Measurements from ENCODE around the gene TESMIN. TPM values are rescaled to one million over a fixed set of nuclear protein-coding genes. Genes with fewer than 3 reads are reported as not detected.

The TESMIN gene
- total and polyA plus RNA-seq, 8 donors: 1.1 to 14.2 (median 12.6) TPM

- TF ChIP-seq, protein P1, sequence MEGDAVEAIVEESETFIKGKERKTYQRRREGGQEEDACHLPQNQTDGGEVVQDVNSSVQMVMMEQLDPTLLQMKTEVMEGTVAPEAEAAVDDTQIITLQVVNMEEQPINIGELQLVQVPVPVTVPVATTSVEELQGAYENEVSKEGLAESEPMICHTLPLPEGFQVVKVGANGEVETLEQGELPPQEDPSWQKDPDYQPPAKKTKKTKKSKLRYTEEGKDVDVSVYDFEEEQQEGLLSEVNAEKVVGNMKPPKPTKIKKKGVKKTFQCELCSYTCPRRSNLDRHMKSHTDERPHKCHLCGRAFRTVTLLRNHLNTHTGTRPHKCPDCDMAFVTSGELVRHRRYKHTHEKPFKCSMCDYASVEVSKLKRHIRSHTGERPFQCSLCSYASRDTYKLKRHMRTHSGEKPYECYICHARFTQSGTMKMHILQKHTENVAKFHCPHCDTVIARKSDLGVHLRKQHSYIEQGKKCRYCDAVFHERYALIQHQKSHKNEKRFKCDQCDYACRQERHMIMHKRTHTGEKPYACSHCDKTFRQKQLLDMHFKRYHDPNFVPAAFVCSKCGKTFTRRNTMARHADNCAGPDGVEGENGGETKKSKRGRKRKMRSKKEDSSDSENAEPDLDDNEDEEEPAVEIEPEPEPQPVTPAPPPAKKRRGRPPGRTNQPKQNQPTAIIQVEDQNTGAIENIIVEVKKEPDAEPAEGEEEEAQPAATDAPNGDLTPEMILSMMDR (IDR thresholded peaks at IDR 0.05): no peak
- H3K9me3 ChIP-seq: no peaks in the 10 kb centered on the region
- peak in 2 of 4 donors; percentile 25 to 45 for DNase-seq
- intact Hi-C loops (cut with DNase I): no loop called here
- H3K36me3 ChIP-seq: no peaks in the 10 kb centered on the region
- no peak overlapping the region for H3K4me3 ChIP-seq
- no peak for ATAC-seq
- H3K27ac ChIP-seq: no peak overlapping the region
- peaks cover 0 to 29% of the 10 kb centered on the region in 2 donors for H3K27me3 ChIP-seq
- H3K4me1 ChIP-seq: no peaks in the 10 kb centered on the region
Observed at GRCh38 chr11:68660066-68660810, 91.1 kb downstream of the TESMIN start.

DNA sequence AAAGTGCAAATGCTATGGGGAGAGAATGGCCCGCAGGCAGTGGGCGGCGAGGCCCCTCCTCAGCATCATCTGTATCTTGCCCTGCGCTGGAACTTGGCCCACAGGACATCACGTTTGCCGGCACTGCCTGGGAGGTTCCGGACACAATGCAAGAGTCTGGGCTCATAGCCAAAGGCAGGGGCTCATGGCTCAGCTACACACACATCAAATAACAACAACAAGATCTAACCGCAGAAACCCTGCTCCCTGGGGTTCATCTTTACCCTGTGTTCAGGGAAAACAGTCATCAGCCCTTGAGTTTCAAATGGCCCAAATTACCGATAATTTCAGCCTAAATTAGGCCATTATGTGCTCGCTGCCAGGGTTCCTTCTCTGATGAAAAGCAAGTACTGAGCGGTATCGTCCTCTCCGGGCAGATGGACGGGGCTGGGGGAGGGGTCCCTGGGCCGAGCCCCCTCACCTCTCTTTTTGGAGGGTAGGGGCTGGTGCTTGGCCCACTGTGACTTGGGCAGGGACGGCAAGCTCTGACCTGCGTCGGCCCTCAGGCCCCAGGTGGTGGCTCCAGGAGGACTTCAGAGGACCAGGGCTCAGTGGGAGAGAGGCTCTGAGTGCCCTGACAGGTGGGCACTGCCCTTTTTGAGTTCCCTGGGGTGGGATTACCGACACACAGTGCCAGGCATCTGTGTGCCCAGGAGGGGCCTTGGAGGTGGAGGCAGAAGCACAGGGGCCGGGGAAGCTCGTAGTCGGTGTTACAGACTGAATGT, 92.0 kb downstream of the TESMIN start:
- ATAC-seq: peak; percentile 67
- no peak overlapping the region for H3K4me3 ChIP-seq
- no peak overlapping the region for H3K27ac ChIP-seq

GRCh38 chr11:68658661-68659060, 92.7 kb downstream of the TESMIN start:
- H3K9me3 ChIP-seq: no peaks in the 10 kb centered on the region
- peak; percentile 42 for ATAC-seq
- TF ChIP-seq, protein P1 (IDR thresholded peaks at IDR 0.05): no peak
- no peaks in the 10 kb centered on the region for H3K36me3 ChIP-seq
- intact Hi-C loops (cut with DNase I): no loop called here
- H3K4me1 ChIP-seq: no peaks in the 10 kb centered on the region
- no peak overlapping the region for H3K4me3 ChIP-seq
- H3K27ac ChIP-seq: peak overlapping the region in 1 of 2 donors; percentile 39
- H3K27me3 ChIP-seq: peaks cover 0 to 19% of the 10 kb centered on the region in 2 donors
- peak in 1 of 4 donors; percentile 20 for DNase-seq

More for the DNA sequence above, 92.0 kb downstream of the TESMIN start:
- DNase-seq: peak; percentile 57 to 89 (median 74)
- Histone ChIP-seq H3K9me3 (no peaks in the 10 kb centered on the region), H3K27me3 (peaks cover 0 to 20% of the 10 kb centered on the region in 2 donors), H3K36me3 (no peaks in the 10 kb centered on the region), H3K4me1 (no peaks in the 10 kb centered on the region)
- intact Hi-C loops (cut with DNase I): no loop called here
- TF ChIP-seq, protein P1 (IDR thresholded peaks at IDR 0.05): no peak

DNA sequence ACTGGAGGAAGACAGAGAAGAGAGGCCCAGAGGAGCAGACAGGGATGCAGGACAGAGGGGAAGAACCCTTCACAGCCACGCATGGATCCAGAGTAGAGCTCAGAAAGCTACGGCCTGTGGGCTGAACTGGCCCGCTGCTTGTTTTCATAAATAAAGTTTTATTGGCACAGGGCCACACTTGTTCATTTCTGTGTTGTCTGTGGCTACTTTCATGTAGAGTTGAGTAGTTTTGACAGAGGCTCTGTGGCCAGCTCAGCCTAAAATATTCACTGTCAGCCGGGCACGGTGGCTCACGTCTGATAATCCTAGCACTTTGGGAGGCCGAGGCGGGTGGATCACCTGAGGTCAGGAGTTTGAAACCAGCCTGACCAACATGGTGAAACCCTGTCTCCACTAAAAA, 93.2 kb downstream of the TESMIN start:
- ATAC-seq (no peak), DNase-seq (no peak)
- no peaks in the 10 kb centered on the region for H3K36me3 ChIP-seq
- no peak overlapping the region for H3K4me3 ChIP-seq
- no peak overlapping the region for H3K27ac ChIP-seq
- no peaks in the 10 kb centered on the region for H3K9me3 ChIP-seq
- H3K27me3 ChIP-seq: peaks cover 0 to 19% of the 10 kb centered on the region in 2 donors
- TF ChIP-seq, protein P1 (IDR thresholded peaks at IDR 0.05): no peak
- intact Hi-C loops (cut with DNase I): no loop called here
- no peaks in the 10 kb centered on the region for H3K4me1 ChIP-seq

Other genes starting within 250 kb of the TESMIN start
- gene GAL, start 67.0 kb downstream of the TESMIN start, total RNA-seq: 1 to 10 TPM in 1 of 2 donors, not detected in 1; 1.4 TPM
- under 1 TPM in 1 of 6 donors, not detected in 5; 0.15 TPM for gene GAL, start 67.0 kb downstream of the TESMIN start, polyA plus RNA-seq (ENCODE audit: insufficient read length in 6 of 6)
- gene CPT1A, start 90.4 kb upstream of the TESMIN start, total RNA-seq: 10 to 100 TPM; 50.0 to 83.9 TPM
- gene CPT1A, start 90.4 kb upstream of the TESMIN start, polyA plus RNA-seq (ENCODE audit: insufficient read length in 6 of 6): 10 to 100 TPM; 25.7 to 34.1 (median 30.8) TPM
- 10 to 100 TPM; 32.4 to 38.9 TPM for gene MRPL21, start 152.3 kb upstream of the TESMIN start, total RNA-seq
- gene MRPL21, start 152.3 kb upstream of the TESMIN start, polyA plus RNA-seq (ENCODE audit: insufficient read length in 6 of 6): 10 to 100 TPM; 56.7 to 67.2 (median 60.3) TPM
- gene IGHMBP2, start 152.4 kb upstream of the TESMIN start, total RNA-seq: 10 to 100 TPM; 19.4 to 30.4 TPM
- gene IGHMBP2, start 152.4 kb upstream of the TESMIN start, polyA plus RNA-seq (ENCODE audit: insufficient read length in 6 of 6): 10 to 100 TPM; 16.9 to 22.4 (median 19.0) TPM
- gene MRGPRD, start 229.5 kb upstream of the TESMIN start, total RNA-seq: not detected
- not detected for gene MRGPRD, start 229.5 kb upstream of the TESMIN start, polyA plus RNA-seq (ENCODE audit: insufficient read length in 6 of 6)

Data from left lung (tissue), 10 donors.